GM12878 (cell line): ENCODE results near the gene CAV1. TPM values are rescaled to one million over a fixed set of nuclear protein-coding genes. Genes with fewer than 3 reads are reported as not detected.

ENCODE experiments used
- ATAC-seq: fragments of 200-7000 bp; cut with Tn5 transposase; 3 replicates; pipeline ENCODE4 v1.9.1; 2020; ENCODE audit warnings: mild to moderate bottlenecking, moderate library complexity
- BruUV-seq: library from RNA; stranded (reverse); fragments of 400-500 nt; replicated peaks from 2 replicates; lab custom pipeline; 2021; lab: Mats Ljungman, UMichigan
- CTCF ChIA-PET: fragments of 300-600 bp; sonication (Branson Sonifier 250); formaldehyde crosslinking; extraction: SDS; loops from one replicate; lab custom pipeline; 2021; ENCODE audit warnings: inconsistent platforms; lab: Yijun Ruan, JAX
- POLR2A ChIA-PET: fragments of 350-600 bp; formaldehyde crosslinking; extraction: SDS; loops from one replicate; lab custom pipeline; 2021; ENCODE audit warnings: inconsistent platforms; lab: Charles Lee
- RAD21 ChIA-PET: fragments of 300-600 bp; sonication (Branson Sonifier 250); formaldehyde crosslinking; loops from one replicate; lab custom pipeline; 2023; ENCODE audit warnings: antibody characterized with exemption; ENCODE audit not compliant: unreplicated experiment; lab: Charles Lee
- SMC1A ChIA-PET: fragments of 300-600 bp; sonication (Branson Sonifier 250); formaldehyde crosslinking; loops from one replicate; lab custom pipeline; 2023; ENCODE audit not compliant: unreplicated experiment, uncharacterized antibody; lab: Charles Lee
- DNase-seq: peaks from one replicate; pipeline ENCODE4 v3.0.0-alpha.2; 2011; ENCODE audit warnings: low read depth, low spot score
- FAIRE-seq: peaks from 3 replicates; lab custom pipeline; 2011; peaks lifted over from hg19 to GRCh38; lab: Jason Lieb, UNC
- H2AFZ ChIP-seq: 2 replicates; pipeline ENCODE4 v1.6.0; 2011; ENCODE audit warnings: low read depth, low read length, control low read depth; ENCODE audit not compliant: control insufficient read depth
- H3K27ac ChIP-seq: 2 replicates; pipeline ENCODE4 v1.5.1; 2011; ENCODE audit warnings: control low read depth; ENCODE audit not compliant: control insufficient read depth, insufficient read depth
- H3K27me3 ChIP-seq, 2 experiments: replicated peaks in 1 of 2; 2 replicates each; pipeline versions ENCODE4 v1.6.0 to v1.6.1; 2011; ENCODE audit warnings: low read length in 1 of 2; ENCODE audit not compliant: control insufficient read depth in 2 of 2, insufficient read depth in 2 of 2
- H3K36me3 ChIP-seq, 2 experiments: 2 replicates each; pipeline ENCODE4 v1.5.1; 2011; ENCODE audit warnings: low read length in 1 of 2; ENCODE audit not compliant: control insufficient read depth in 2 of 2, insufficient read depth in 2 of 2
- H3K4me1 ChIP-seq: 2 replicates; pipeline ENCODE4 v1.6.1; 2011; ENCODE audit warnings: mild to moderate bottlenecking, low read length, moderate library complexity, mixed read lengths; ENCODE audit not compliant: control insufficient read depth, insufficient read depth
- H3K4me2 ChIP-seq: 2 replicates; pipeline ENCODE4 v1.6.0; 2011; ENCODE audit warnings: control low read depth; ENCODE audit not compliant: control insufficient read depth, insufficient read depth
- H3K4me3 ChIP-seq: fragments of 200-600 bp; sonication (generic); 2 replicates; pipeline ENCODE4 v1.5.1; 2016
- H3K79me2 ChIP-seq: 2 replicates; pipeline ENCODE4 v1.6.0; 2011; ENCODE audit warnings: low read length; ENCODE audit not compliant: control insufficient read depth, insufficient read depth
- H3K9ac ChIP-seq: 2 replicates; pipeline ENCODE4 v1.8.0; 2011; ENCODE audit warnings: low read length, control low read depth, mixed read lengths; ENCODE audit not compliant: control insufficient read depth, insufficient read depth
- H3K9me3 ChIP-seq: replicated peaks from 3 replicates; pipeline ENCODE4 v1.5.1; 2011; ENCODE audit warnings: mild to moderate bottlenecking, low read length; ENCODE audit not compliant: control insufficient read depth, insufficient read depth
- H4K20me1 ChIP-seq: 2 replicates; pipeline ENCODE4 v1.6.0; 2011; ENCODE audit not compliant: control insufficient read depth, insufficient read depth
- CBFB ChIP-seq: IDR thresholded peaks from 2 replicates; pipeline ENCODE4 v1.6.1; 2016; ENCODE audit warnings: antibody characterized with exemption, low read depth
- DPF2 ChIP-seq: fragments of 450-650 bp; IDR thresholded peaks from 2 replicates; pipeline ENCODE4 v1.6.1; 2017; ENCODE audit warnings: mild to moderate bottlenecking
- NR2F1 ChIP-seq: fragments of 450-650 bp; conservative IDR thresholded peaks from 2 replicates; pipeline ENCODE4 v1.6.1; 2017; ENCODE audit warnings: mild to moderate bottlenecking
- POLR2A ChIP-seq: IDR thresholded peaks from 2 replicates; pipeline ENCODE4 v1.6.1; 2011; ENCODE audit warnings: low read depth, mild to moderate bottlenecking, low read length
- SIX5 ChIP-seq: IDR thresholded peaks from 2 replicates; pipeline ENCODE4 v1.6.1; 2011; ENCODE audit warnings: mild to moderate bottlenecking, low read depth, low read length, moderate library complexity; ENCODE audit not compliant: severe bottlenecking
- TCF7 ChIP-seq: IDR thresholded peaks from 2 replicates; pipeline ENCODE4 v1.6.1; 2014; ENCODE audit warnings: antibody characterized with exemption, borderline replicate concordance
- WGBS: methylation state at CpG from one replicate; pipeline ENCODE4 v1.1.6; 2016; ENCODE audit warnings: low lambda C conversion rate; ENCODE audit not compliant: insufficient replicate concordance, insufficient coverage; ENCODE audit errors: missing lambda C conversion rate; 5-methylcytosine and 5-hydroxymethylcytosine counted together
- in situ Hi-C: fragments of 300-500 bp; cut with MboI; formaldehyde crosslinking; loops from 9 replicates; pipeline ENCODE4 v1.14.3; 2018; ENCODE audit warnings: mixed read lengths
- intact Hi-C: fragments of 100-400 bp; cut with micrococcal nuclease; formaldehyde crosslinking; loops from one replicate; pipeline ENCODE4 v1.14.2; 2022; ENCODE audit not compliant: unreplicated experiment
- polyA plus RNA-seq, 11 experiments: library from polyadenylated mRNA; depleted of rRNA in 4 of 11; unstranded in 6 of 11; stranded (reverse) in 5 of 11; fragments of >200 nt; fragmentation: Nextera tagmentation in 4 of 11; fragmentation: Illumina TruSeq in 1 of 11; extraction: Ambion mirVana in 4 of 11; extraction: Trizol in 1 of 11; gene quantifications; 1 replicate in 1 of 11; 2 replicates in 10 of 11; pipeline versions ENCODE4 v1.2.1 to v1.2.3, GENCODE V29; 2011 to 2016; ENCODE audit warnings: inconsistent platforms in 2 of 11, missing spikeins in 2 of 11, low read depth in 1 of 11
- total RNA-seq, 4 experiments: library from RNA; depleted of rRNA in 3 of 4; stranded (reverse); fragments of >200 nt in 3 of 4; fragmentation: Illumina TruSeq in 1 of 4; extraction: Trizol in 1 of 4; gene quantifications; 2 replicates each; pipeline versions ENCODE4 v1.2.1 to v1.2.3, GENCODE V29; 2013 to 2021
- TF ChIP-seq, protein P1 (sequence below): IDR thresholded peaks from 2 replicates; pipeline ENCODE4 v1.6.1; 2011; ENCODE audit warnings: mild to moderate bottlenecking, low read depth, low read length, moderate library complexity; ENCODE audit not compliant: insufficient replicate concordance

CAV1 gene
- total and polyA plus RNA-seq, 10 of the 15 experiments (the other 5 are each of a cell fraction or from before 2014, with no cell fraction given), result 0.45 to 26.5 (median 2.0) TPM

DNA sequence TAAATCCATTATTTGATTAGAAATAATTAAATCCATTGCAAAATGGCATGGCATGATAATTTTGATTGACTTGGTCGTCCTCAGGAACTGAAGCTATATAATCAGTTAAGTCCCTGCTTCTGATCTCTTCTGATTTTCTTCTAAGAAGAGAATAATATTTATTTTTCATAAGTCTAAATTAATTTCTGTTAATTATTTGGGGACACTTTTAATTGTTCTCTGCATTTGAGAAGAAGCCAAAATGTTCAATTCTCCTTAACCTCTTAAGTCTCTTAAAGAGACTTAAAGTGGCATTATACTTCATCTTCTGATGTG, 67.2 kb downstream of the CAV1 start:
- Histone ChIP-seq H2AFZ (no peak overlapping the region), H3K4me3 (no peak overlapping the region), H3K79me2 (no peaks in the 10 kb centered on the region), H3K27ac (no peak overlapping the region), H3K36me3 (no peaks in the 10 kb centered on the region), H3K4me2 (no peak overlapping the region), H3K9me3 (no peaks in the 10 kb centered on the region), H3K27me3 (peaks cover 0 to 2% of the 10 kb centered on the region in 2 experiments; a peak in 2 of 4 replicates), H3K4me1 (peaks cover 12% of the 10 kb centered on the region), H4K20me1 (no peaks in the 10 kb centered on the region), H3K9ac (no peak overlapping the region)
- ATAC-seq (no peak), DNase-seq (no peak), FAIRE-seq (no peak)
- ChIA-PET RAD21 (interaction anchor here (0.7 to 3.1 kb wide), 14 partner anchors 9 to 418 kb away, joined by 3 to 40 read pairs (median 4); no protein-coding TSS in a partner anchor), SMC1A (interaction anchor here (0.8 to 6.3 kb wide), 34 partner anchors 9 to 457 kb away, joined by 3 to 156 read pairs (median 4); no protein-coding TSS in a partner anchor), POLR2A (no interaction called here), CTCF (interaction anchor here (0.7 to 7.3 kb wide), 53 partner anchors 8 to 536 kb away, joined by 3 to 169 read pairs (median 6); partner anchors contain the start of gene CAV1)
- in situ Hi-C loops (loop anchor here (10.0 kb wide), 1 partner anchor 417 kb away; no protein-coding TSS in a partner anchor), intact Hi-C loops (no loop called here)
- BruUV-seq, result no TSS peak
- 0% methylated on average over 1 of the region's 1 CpG for WGBS
- no peak for TF ChIP-seq TCF7
- TF ChIP-seq, protein P1, sequence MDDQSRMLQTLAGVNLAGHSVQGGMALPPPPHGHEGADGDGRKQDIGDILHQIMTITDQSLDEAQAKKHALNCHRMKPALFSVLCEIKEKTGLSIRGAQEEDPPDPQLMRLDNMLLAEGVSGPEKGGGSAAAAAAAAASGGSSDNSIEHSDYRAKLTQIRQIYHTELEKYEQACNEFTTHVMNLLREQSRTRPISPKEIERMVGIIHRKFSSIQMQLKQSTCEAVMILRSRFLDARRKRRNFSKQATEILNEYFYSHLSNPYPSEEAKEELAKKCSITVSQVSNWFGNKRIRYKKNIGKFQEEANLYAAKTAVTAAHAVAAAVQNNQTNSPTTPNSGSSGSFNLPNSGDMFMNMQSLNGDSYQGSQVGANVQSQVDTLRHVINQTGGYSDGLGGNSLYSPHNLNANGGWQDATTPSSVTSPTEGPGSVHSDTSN, result no peak
- no peak for TF ChIP-seq POLR2A
- TF ChIP-seq DPF2, result no peak
- TF ChIP-seq SIX5, result no peak
- TF ChIP-seq NR2F1, result no peak
- no peak for TF ChIP-seq CBFB
